Measurements from ENCODE around the gene JAKMIP1. TPM values are rescaled to one million over a fixed set of nuclear protein-coding genes. Genes with fewer than 3 reads are reported as not detected.

Gene JAKMIP1
- total RNA-seq, 4 donors from 2014 or later: 1.2 to 6.6 TPM; not detected in 2

DNA sequence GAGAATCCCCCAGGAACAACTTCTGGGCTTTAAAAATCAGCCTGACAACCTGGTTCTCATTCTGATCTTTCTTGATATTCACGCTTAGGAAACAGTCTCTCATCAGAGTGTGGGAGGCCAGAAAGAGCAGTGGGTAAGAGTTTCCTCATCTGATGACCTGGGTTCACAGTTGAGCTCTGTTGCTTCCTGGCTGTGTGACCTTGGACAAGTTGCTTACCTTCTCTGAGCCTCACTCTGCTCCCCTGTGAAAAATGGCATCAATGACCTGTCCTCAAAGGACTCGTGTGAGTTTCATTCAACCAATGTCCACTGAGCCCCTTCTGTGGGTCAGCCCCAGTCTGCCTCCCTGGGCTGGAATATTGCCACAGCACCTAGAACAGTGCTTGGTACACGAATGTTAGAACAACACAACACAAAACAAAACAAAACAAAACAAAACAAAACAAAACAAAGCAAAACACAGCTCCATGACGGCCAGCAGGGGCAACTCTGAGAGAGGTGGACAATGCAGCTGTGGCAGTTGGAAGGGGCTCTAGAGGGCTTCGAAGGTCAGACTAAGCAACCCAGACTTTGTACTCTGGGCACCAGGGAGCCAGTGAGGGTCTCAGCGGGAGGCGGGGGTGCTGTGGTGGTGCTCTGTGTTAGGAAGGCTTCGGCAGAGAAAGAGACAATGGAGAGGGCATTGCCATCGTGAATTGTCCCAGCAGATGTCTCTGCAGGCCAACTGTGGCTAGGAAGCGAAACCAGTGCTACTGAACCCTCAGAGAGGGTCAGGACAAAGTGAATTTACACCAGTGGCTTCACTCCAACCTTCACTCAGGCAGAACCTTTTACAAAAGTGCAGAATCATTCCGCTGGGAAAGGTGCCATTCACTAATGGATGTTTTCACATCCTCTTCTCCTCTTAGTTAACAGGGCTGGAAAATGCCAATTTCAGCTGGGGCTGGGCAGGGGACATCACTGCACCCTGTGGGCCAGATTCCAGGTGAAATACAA lies 167.8 kb downstream of the JAKMIP1 start:
- Histone ChIP-seq H3K9me3 (no peaks in the 10 kb centered on the region), H3K27me3 (no peaks in the 10 kb centered on the region), H3K36me3 (no peaks in the 10 kb centered on the region), H3K27ac (no peak overlapping the region), H3K4me3 (no peak overlapping the region), H3K4me1 (no peaks in the 10 kb centered on the region)
- no peak for DNase-seq
- TF ChIP-seq, protein P1, sequence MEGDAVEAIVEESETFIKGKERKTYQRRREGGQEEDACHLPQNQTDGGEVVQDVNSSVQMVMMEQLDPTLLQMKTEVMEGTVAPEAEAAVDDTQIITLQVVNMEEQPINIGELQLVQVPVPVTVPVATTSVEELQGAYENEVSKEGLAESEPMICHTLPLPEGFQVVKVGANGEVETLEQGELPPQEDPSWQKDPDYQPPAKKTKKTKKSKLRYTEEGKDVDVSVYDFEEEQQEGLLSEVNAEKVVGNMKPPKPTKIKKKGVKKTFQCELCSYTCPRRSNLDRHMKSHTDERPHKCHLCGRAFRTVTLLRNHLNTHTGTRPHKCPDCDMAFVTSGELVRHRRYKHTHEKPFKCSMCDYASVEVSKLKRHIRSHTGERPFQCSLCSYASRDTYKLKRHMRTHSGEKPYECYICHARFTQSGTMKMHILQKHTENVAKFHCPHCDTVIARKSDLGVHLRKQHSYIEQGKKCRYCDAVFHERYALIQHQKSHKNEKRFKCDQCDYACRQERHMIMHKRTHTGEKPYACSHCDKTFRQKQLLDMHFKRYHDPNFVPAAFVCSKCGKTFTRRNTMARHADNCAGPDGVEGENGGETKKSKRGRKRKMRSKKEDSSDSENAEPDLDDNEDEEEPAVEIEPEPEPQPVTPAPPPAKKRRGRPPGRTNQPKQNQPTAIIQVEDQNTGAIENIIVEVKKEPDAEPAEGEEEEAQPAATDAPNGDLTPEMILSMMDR (IDR thresholded peaks at IDR 0.05): no peak
- no peak for TF ChIP-seq POLR2A (IDR thresholded peaks at IDR 0.05)

DNA sequence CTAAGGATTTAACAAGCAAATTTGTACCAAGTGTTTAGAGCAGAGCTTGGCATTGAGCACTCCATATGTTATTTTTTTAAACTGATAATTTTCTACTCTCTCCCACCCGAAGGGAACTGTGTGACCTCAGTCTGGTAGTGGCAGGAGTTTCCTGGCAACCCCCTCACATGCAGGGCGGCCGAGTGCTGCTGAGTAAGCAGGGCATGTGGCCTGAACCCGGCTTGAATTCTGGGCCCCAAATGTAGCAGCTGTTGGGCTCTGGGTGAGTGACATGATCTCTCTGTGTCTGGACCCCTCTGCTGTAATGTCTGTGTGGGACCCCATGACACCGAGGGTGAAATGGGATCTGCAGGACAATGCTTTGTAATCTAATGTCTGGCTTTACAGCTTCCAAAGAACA lies 168.5 kb downstream of the JAKMIP1 start:
- H3K27ac ChIP-seq: no peak overlapping the region
- no peaks in the 10 kb centered on the region for H3K36me3 ChIP-seq
- no peaks in the 10 kb centered on the region for H3K27me3 ChIP-seq
- H3K4me3 ChIP-seq: no peak overlapping the region
- H3K9me3 ChIP-seq: no peaks in the 10 kb centered on the region
- DNase-seq: no peak
- no peaks in the 10 kb centered on the region for H3K4me1 ChIP-seq
- TF ChIP-seq, protein P1 (IDR thresholded peaks at IDR 0.05): no peak
- no peak for TF ChIP-seq POLR2A (IDR thresholded peaks at IDR 0.05)

DNA sequence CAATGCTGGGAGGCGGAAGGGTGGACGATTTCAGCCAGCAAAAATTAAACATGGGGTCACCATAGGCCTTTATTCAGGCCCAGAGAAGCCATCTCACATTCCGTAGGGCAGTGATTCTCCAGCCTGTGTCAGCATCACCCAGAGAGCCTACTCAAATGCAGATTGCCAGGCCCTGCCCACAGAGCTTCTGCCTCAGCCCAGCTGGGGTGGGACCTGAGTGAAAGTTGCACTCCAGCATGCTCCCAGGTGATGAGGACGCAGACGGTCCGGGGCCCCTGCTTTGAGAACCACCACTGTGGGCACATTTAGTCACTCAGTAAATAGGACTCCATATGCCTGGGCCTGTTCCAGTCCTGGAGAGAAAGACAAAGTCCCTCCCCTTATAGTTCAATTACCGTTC lies 169.7 kb downstream of the JAKMIP1 start:
- Histone ChIP-seq H3K4me1 (no peaks in the 10 kb centered on the region), H3K27ac (no peak overlapping the region), H3K27me3 (no peaks in the 10 kb centered on the region), H3K4me3 (no peak overlapping the region), H3K36me3 (no peaks in the 10 kb centered on the region), H3K9me3 (no peaks in the 10 kb centered on the region)
- no peak for TF ChIP-seq POLR2A (IDR thresholded peaks at IDR 0.05)
- TF ChIP-seq, protein P1 (IDR thresholded peaks at IDR 0.05): no peak
- no peak for DNase-seq

DNA sequence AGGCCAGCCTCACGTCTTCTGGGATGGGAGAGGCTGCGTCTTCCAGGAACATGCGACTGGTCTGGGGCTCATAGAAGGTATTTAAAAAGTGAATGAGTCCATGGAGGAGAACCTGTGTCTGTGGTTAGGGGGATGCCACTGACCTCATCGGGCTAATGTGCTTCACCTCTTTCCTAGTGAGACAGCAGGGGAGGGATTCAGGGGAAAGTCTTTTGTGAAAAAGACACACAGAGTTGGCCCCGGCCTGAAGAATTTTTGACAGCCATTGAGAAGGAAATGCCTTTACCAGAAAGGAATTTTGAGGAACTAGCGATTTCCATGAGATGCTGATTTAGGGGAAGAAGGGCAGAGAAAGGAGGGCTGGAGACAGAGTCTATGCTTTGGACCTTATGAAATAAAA lies 171.1 kb downstream of the JAKMIP1 start:
- Histone ChIP-seq H3K36me3 (no peaks in the 10 kb centered on the region), H3K27ac (no peak overlapping the region), H3K9me3 (no peaks in the 10 kb centered on the region), H3K4me3 (no peak overlapping the region), H3K27me3 (no peaks in the 10 kb centered on the region), H3K4me1 (no peaks in the 10 kb centered on the region)
- DNase-seq: no peak
- TF ChIP-seq, protein P1 (IDR thresholded peaks at IDR 0.05): no peak
- TF ChIP-seq POLR2A (IDR thresholded peaks at IDR 0.05): no peak

DNA sequence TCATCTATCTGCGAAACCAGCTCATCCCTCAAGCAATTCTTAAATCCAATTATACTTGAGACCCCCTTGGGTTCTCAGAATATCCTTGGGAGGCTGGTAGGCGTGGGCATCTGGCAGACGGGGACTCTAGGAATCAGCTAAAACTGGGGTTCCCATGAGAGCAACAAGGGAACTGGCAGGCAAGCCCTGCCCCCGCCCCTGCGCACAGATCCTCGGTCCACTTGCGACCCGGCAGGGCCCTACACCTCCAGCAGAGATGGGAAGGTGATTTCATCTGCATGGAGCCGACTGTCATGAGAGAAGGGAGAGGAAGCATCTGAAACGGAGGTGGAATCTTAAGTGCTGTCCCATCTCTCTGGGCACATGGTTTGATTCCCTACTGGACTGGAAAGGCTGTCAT lies 172.2 kb downstream of the JAKMIP1 start:
- no peaks in the 10 kb centered on the region for H3K4me1 ChIP-seq
- no peak for DNase-seq
- no peaks in the 10 kb centered on the region for H3K9me3 ChIP-seq
- TF ChIP-seq, protein P1 (IDR thresholded peaks at IDR 0.05): no peak
- no peak for TF ChIP-seq POLR2A (IDR thresholded peaks at IDR 0.05)
- no peaks in the 10 kb centered on the region for H3K27me3 ChIP-seq
- H3K4me3 ChIP-seq: no peak overlapping the region
- no peaks in the 10 kb centered on the region for H3K36me3 ChIP-seq
- no peak overlapping the region for H3K27ac ChIP-seq
